Upper lobe of left lung (tissue), 6 donors: ENCODE results near the gene GRB7. TPM values are rescaled to one million over a fixed set of nuclear protein-coding genes. Genes with fewer than 3 reads are reported as not detected.
"Not testable (repeated sequence)": the region's sequence is repeated elsewhere in the genome, so short reads cannot be mapped to it uniquely, and the experiment has no call there.

Experiments
- ATAC-seq, 2 donors: fragments of 200-7000 bp; cut with Tn5 transposase; one replicate each; pipeline ENCODE4 v1.9.1; 2022; ENCODE audit warnings: mild to moderate bottlenecking in 2 of 2, moderate library complexity in 2 of 2; ENCODE audit not compliant: low FRiP score in 2 of 2
- DNase-seq, 2 donors: peaks; one replicate each; pipeline ENCODE4 v3.0.0-alpha.2; 2019 to 2020
- H3K27ac ChIP-seq, 4 donors: fragments of 200-600 bp; sonication (generic); one replicate each; pipeline ENCODE4 v1.5.1; 2016 to 2019
- H3K27me3 ChIP-seq, 4 donors: fragments of 200-600 bp; sonication (generic); one replicate each; pipeline ENCODE4 v1.5.1; 2017 to 2019
- H3K36me3 ChIP-seq, 4 donors: fragments of 200-600 bp; sonication (generic); one replicate each; pipeline ENCODE4 v1.5.1; 2016 to 2019
- H3K4me1 ChIP-seq, 4 donors: fragments of 200-600 bp; sonication (generic); one replicate each; pipeline ENCODE4 v1.5.1; 2018 to 2019
- H3K4me3 ChIP-seq, 4 donors: fragments of 200-600 bp; sonication (generic); one replicate each; pipeline ENCODE4 v1.5.1; 2017 to 2019; ENCODE audit warnings: mild to moderate bottlenecking in 2 of 4, moderate library complexity in 1 of 4
- H3K9me3 ChIP-seq, 4 donors: fragments of 200-600 bp; sonication (generic); one replicate each; pipeline ENCODE4 v1.5.1; 2018 to 2019
- CTCF ChIP-seq, 6 experiments: fragments of 450-650 bp in 4 of 6; fragments of 200-600 bp in 2 of 6; sonication (generic) in 2 of 6; IDR thresholded peaks; one replicate each; pipeline ENCODE4 v1.5.1; 2016 to 2019; ENCODE audit warnings: antibody characterized with exemption in 6 of 6
- EP300 ChIP-seq, 4 donors: sonication (generic); formaldehyde crosslinking; IDR thresholded peaks; one replicate each; pipeline ENCODE4 v1.5.1; 2017; ENCODE audit warnings: antibody characterized with exemption in 4 of 4, control low read depth in 2 of 4
- POLR2A ChIP-seq, 4 donors: fragments of 450-650 bp; IDR thresholded peaks; one replicate each; pipeline ENCODE4 v1.5.1; 2016 to 2017; ENCODE audit warnings: antibody characterized with exemption in 4 of 4, mild to moderate bottlenecking in 2 of 4
- POLR2AphosphoS5 ChIP-seq, 2 donors: sonication (generic); formaldehyde crosslinking; IDR thresholded peaks; one replicate each; pipeline ENCODE4 v1.5.1; 2017; ENCODE audit warnings: antibody characterized with exemption in 2 of 2
- WGBS, 2 donors: methylation state at CpG; one replicate each; pipeline ENCODE4 v1.1.5; 2017 to 2018; 5-methylcytosine and 5-hydroxymethylcytosine counted together
- total RNA-seq, 6 donors: library from RNA; depleted of rRNA in 4 of 6; stranded (reverse); fragments of >200 nt in 4 of 6; gene quantifications; one replicate each; pipeline versions ENCODE4 v1.1.0 to v1.2.1, GENCODE V29; 2016 to 2021
- donor health status: DM: no; HTN: no; CAD: no; lungs with moderate emphysema.
- donor health status: DM: no; HTN: yes; CAD: no; lungs with severe emphysema.

Gene GRB7
- total RNA-seq, 6 donors from 2014 or later: 19.9 to 82.8 (median 31.1) TPM

GRCh38 chr17:39717660-39718059 is 20.1 kb upstream of the GRB7 start:
- H3K4me1 ChIP-seq: peaks cover 0 to 5% (median 2%) of the 10 kb centered on the region in 4 donors
- peaks cover 0 to 85% (median 32%) of the 10 kb centered on the region in 4 donors for H3K36me3 ChIP-seq
- 83 to 88% methylated on average over 6 of the region's 6 CpGs for WGBS, 2 donors
- TF ChIP-seq CTCF (IDR thresholded peaks at IDR 0.05): no peak
- TF ChIP-seq EP300 (IDR thresholded peaks at IDR 0.05): no peak
- TF ChIP-seq POLR2AphosphoS5 (IDR thresholded peaks at IDR 0.05): no peak
- no peak for TF ChIP-seq POLR2A (IDR thresholded peaks at IDR 0.05)
- H3K27me3 ChIP-seq: no peaks in the 10 kb centered on the region
- ATAC-seq: no peak
- H3K27ac ChIP-seq: no peak overlapping the region
- H3K9me3 ChIP-seq: no peaks in the 10 kb centered on the region
- no peak for DNase-seq
- no peak overlapping the region for H3K4me3 ChIP-seq

GRCh38 chr17:39719563-39720355 is 18.0 kb upstream of the GRB7 start:
- DNase-seq (no peak), ATAC-seq (no peak)
- Histone ChIP-seq H3K36me3 (peaks cover 0 to 78% (median 38%) of the 10 kb centered on the region in 4 donors), H3K27ac (no peak overlapping the region), H3K4me1 (peaks cover 0 to 5% (median 2%) of the 10 kb centered on the region in 4 donors), H3K27me3 (no peaks in the 10 kb centered on the region), H3K4me3 (no peak overlapping the region), H3K9me3 (no peaks in the 10 kb centered on the region)
- WGBS, 2 donors: 81 to 86% methylated on average over 3 to 7 of the region's 7 CpGs
- TF ChIP-seq POLR2A (IDR thresholded peaks at IDR 0.05) (no peak), EP300 (IDR thresholded peaks at IDR 0.05) (no peak), POLR2AphosphoS5 (IDR thresholded peaks at IDR 0.05) (no peak)

GRCh38 chr17:39722104-39722503 is 15.6 kb upstream of the GRB7 start:
- Histone ChIP-seq H3K27me3 (no peaks in the 10 kb centered on the region), H3K9me3 (no peaks in the 10 kb centered on the region), H3K4me3 (no peak overlapping the region), H3K36me3 (peaks cover 3 to 72% (median 34%) of the 10 kb centered on the region in 4 donors), H3K27ac (no peak overlapping the region), H3K4me1 (no peaks in the 10 kb centered on the region)
- ATAC-seq (no peak), DNase-seq (no peak)
- no peak for TF ChIP-seq POLR2AphosphoS5 (IDR thresholded peaks at IDR 0.05)
- no peak for TF ChIP-seq POLR2A (IDR thresholded peaks at IDR 0.05)
- TF ChIP-seq EP300 (IDR thresholded peaks at IDR 0.05): no peak
- TF ChIP-seq CTCF (IDR thresholded peaks at IDR 0.05): no peak
- WGBS, 2 donors: 91 to 93% methylated on average over 6 of the region's 6 CpGs

- DNase-seq (peak in 1 of 2 donors; percentile 75), ATAC-seq (no peak)
- peaks cover 3 to 72% (median 40%) of the 10 kb centered on the region in 4 donors for H3K36me3 ChIP-seq
- H3K27ac ChIP-seq: no peak overlapping the region
- no peak overlapping the region for H3K4me3 ChIP-seq
- WGBS, 2 donors: 84 to 92% methylated on average over 34 of the region's 34 CpGs
- TF ChIP-seq EP300 (IDR thresholded peaks at IDR 0.05): no peak
- TF ChIP-seq CTCF (IDR thresholded peaks at IDR 0.05): no peak
- TF ChIP-seq POLR2A (IDR thresholded peaks at IDR 0.05): no peak
- TF ChIP-seq POLR2AphosphoS5 (IDR thresholded peaks at IDR 0.05): no peak
- H3K4me1 ChIP-seq: peaks cover 0 to 5% (median 0%) of the 10 kb centered on the region in 4 donors
- H3K27me3 ChIP-seq: no peaks in the 10 kb centered on the region
- no peaks in the 10 kb centered on the region for H3K9me3 ChIP-seq
Observed at GRCh38 chr17:39722965-39723848, 14.5 kb upstream of the GRB7 start.

GRCh38 chr17:39724731-39725130 is 13.0 kb upstream of the GRB7 start:
- H3K27me3 ChIP-seq: no peaks in the 10 kb centered on the region
- H3K27ac ChIP-seq: no peak overlapping the region
- DNase-seq (peak in 1 of 2 donors; percentile 39), ATAC-seq (no peak)
- no peaks in the 10 kb centered on the region for H3K9me3 ChIP-seq
- H3K4me1 ChIP-seq: peaks cover 7 to 19% (median 9%) of the 10 kb centered on the region in 4 donors
- TF ChIP-seq POLR2AphosphoS5 (IDR thresholded peaks at IDR 0.05) (no peak), POLR2A (IDR thresholded peaks at IDR 0.05) (no peak), EP300 (IDR thresholded peaks at IDR 0.05) (no peak)
- H3K4me3 ChIP-seq: no peak overlapping the region
- H3K36me3 ChIP-seq: peaks cover 3 to 69% (median 44%) of the 10 kb centered on the region in 4 donors
- 91 to 98% methylated on average over 6 to 12 of the region's 13 CpGs for WGBS, 2 donors

- Histone ChIP-seq H3K36me3 (peaks cover 3 to 62% (median 42%) of the 10 kb centered on the region in 4 donors), H3K4me1 (peaks cover 10 to 28% (median 13%) of the 10 kb centered on the region in 4 donors)
- not testable (repeated sequence) for H3K27me3 ChIP-seq, H3K27ac ChIP-seq, ATAC-seq, DNase-seq, H3K9me3 ChIP-seq, H3K4me3 ChIP-seq
- 95% methylated on average over 1 of the region's 1 CpG for WGBS, 2 donors
Observed at GRCh38 chr17:39725923-39726322, 11.8 kb upstream of the GRB7 start.
